Ovary (tissue), 3 donors: ENCODE results near the gene INHBB.

Source experiments
- CTCF ChIP-seq, 3 donors: fragments of 450-650 bp in 2 of 3; fragments of 200-600 bp in 1 of 3; IDR thresholded peaks; one replicate each; pipeline versions ENCODE4 v1.5.1 to v1.8.0; 2016 to 2022; ENCODE audit warnings: antibody characterized with exemption in 3 of 3, mild to moderate bottlenecking in 1 of 3
- POLR2A ChIP-seq: fragments of 450-650 bp; IDR thresholded peaks from one replicate; pipeline ENCODE4 v1.6.1; 2017; ENCODE audit warnings: antibody characterized with exemption, mild to moderate bottlenecking, moderate library complexity
- donor health status: DM: no; HTN: no; CAD: no.

- no peak for TF ChIP-seq CTCF (IDR thresholded peaks at IDR 0.05)
- no peak for TF ChIP-seq POLR2A
These were observed 52.4 kb downstream of the INHBB start for GRCh38 chr2:120398051-120398995.
